H1 (cell line): ENCODE data around the gene GRIK1. TPM values are rescaled to one million over a fixed set of nuclear protein-coding genes. Genes with fewer than 3 reads are reported as not detected.

Source experiments
- CTCF ChIA-PET: fragments of 300-600 bp; sonication (Branson Sonifier 250); formaldehyde crosslinking; loops from one replicate; lab custom pipeline; 2021; ENCODE audit not compliant: partially characterized antibody; lab: Charles Lee
- POLR2A ChIA-PET: fragments of 300-600 bp; sonication (Branson Sonifier 250); formaldehyde crosslinking; loops from one replicate; lab custom pipeline; 2021; ENCODE audit warnings: inconsistent platforms; ENCODE audit not compliant: partially characterized antibody; lab: Charles Lee
- DNase-seq, 2 experiments: peaks; one replicate each; pipeline versions ENCODE4 v3.0.0 to v3.0.0-alpha.2; 2010 to 2022; ENCODE audit warnings: low spot score in 2 of 2, low read depth in 1 of 2, mixed read lengths in 1 of 2
- FAIRE-seq: peaks from 2 replicates; lab custom pipeline; 2011; peaks lifted over from hg19 to GRCh38; lab: Jason Lieb, UNC
- H2AFZ ChIP-seq: 2 replicates; pipeline ENCODE4 v1.8.1; 2012; ENCODE audit warnings: low read length, inconsistent platforms
- H2AK5ac ChIP-seq: 2 replicates; pipeline ENCODE4 v1.6.1; 2013; ENCODE audit warnings: low read depth, low read length
- H2BK120ac ChIP-seq: replicated peaks from 2 replicates; pipeline ENCODE3; 2013; ENCODE audit warnings: low read depth, low read length, inconsistent platforms
- H2BK12ac ChIP-seq: 2 replicates; pipeline ENCODE4 v1.6.1; 2013; ENCODE audit warnings: low read depth, low read length
- H2BK15ac ChIP-seq: 2 replicates; pipeline ENCODE4 v1.6.1; 2013; ENCODE audit warnings: low read length
- H2BK20ac ChIP-seq: 2 replicates; pipeline ENCODE4 v1.6.1; 2013; ENCODE audit warnings: low read length
- H2BK5ac ChIP-seq: 2 replicates; pipeline ENCODE4 v1.6.1; 2013; ENCODE audit warnings: low read depth, low read length
- H3K14ac ChIP-seq: 2 replicates; pipeline ENCODE4 v1.6.1; 2013; ENCODE audit warnings: inconsistent platforms; ENCODE audit not compliant: insufficient read length
- H3K18ac ChIP-seq: 2 replicates; pipeline ENCODE4 v1.6.1; 2013; ENCODE audit warnings: low read length; ENCODE audit errors: extremely low read depth
- H3K23ac ChIP-seq: 2 replicates; pipeline ENCODE4 v1.6.1; 2013; ENCODE audit warnings: inconsistent platforms; ENCODE audit not compliant: insufficient read length
- H3K23me2 ChIP-seq: 2 replicates; pipeline ENCODE4 v1.6.1; 2013; ENCODE audit warnings: low read depth, low read length
- H3K27ac ChIP-seq: 2 replicates; pipeline ENCODE4 v1.6.1; 2011; ENCODE audit warnings: low read depth, low read length, inconsistent platforms
- H3K27me3 ChIP-seq, 4 experiments: replicated peaks in 1 of 4; 1 replicate in 1 of 4; 2 replicates in 3 of 4; pipeline versions ENCODE4 v1.6.1 to v1.8.1; 2011 to 2013; ENCODE audit warnings: low read length in 3 of 4, mild to moderate bottlenecking in 3 of 4, inconsistent platforms in 2 of 4, mixed read lengths in 2 of 4, moderate library complexity in 1 of 4; ENCODE audit not compliant: control insufficient read depth in 3 of 4, insufficient read depth in 3 of 4; ENCODE audit errors: extremely low read depth in 1 of 4
- H3K36me3 ChIP-seq, 4 experiments: 2 replicates each; pipeline versions ENCODE4 v1.6.1 to v1.8.1; 2011 to 2013; ENCODE audit warnings: mild to moderate bottlenecking in 4 of 4, low read length in 3 of 4, moderate library complexity in 2 of 4, control low read depth in 1 of 4, inconsistent platforms in 1 of 4; ENCODE audit not compliant: insufficient read depth in 4 of 4, control insufficient read depth in 2 of 4
- H3K4ac ChIP-seq: replicated peaks from 2 replicates; pipeline ENCODE3; 2013; ENCODE audit warnings: low read length, low read depth, mixed read lengths, inconsistent platforms; ENCODE audit not compliant: insufficient read length
- H3K4me1 ChIP-seq, 4 experiments: replicated peaks in 1 of 4; 1 replicate in 1 of 4; 2 replicates in 3 of 4; pipeline versions ENCODE4 v1.6.1 to v1.8.1; 2011 to 2013; ENCODE audit warnings: low read length in 3 of 4, inconsistent platforms in 2 of 4, mixed read lengths in 1 of 4; ENCODE audit not compliant: insufficient read depth in 4 of 4, control insufficient read depth in 3 of 4
- H3K4me2 ChIP-seq, 2 experiments: 2 replicates each; pipeline versions ENCODE4 v1.6.1 to v1.8.1; 2011 to 2013; ENCODE audit warnings: low read depth in 2 of 2, low read length in 2 of 2, control low read depth in 1 of 2, inconsistent platforms in 1 of 2, mild to moderate bottlenecking in 1 of 2; ENCODE audit not compliant: insufficient read depth in 1 of 2
- H3K4me3 ChIP-seq, 4 experiments: fragments of 200-600, 300-600 bp in 1 of 4; sonication (generic), shearing (Covaris generic), sonication (Bioruptor Twin) in 1 of 4; 2 replicates each; pipeline versions ENCODE4 v1.5.1 to v1.8.1; 2011 to 2016; ENCODE audit warnings: low read length in 4 of 4, low read depth in 3 of 4, control low read depth in 2 of 4, inconsistent platforms in 2 of 4, mild to moderate bottlenecking in 2 of 4, mixed read lengths in 1 of 4, moderate library complexity in 1 of 4; ENCODE audit not compliant: insufficient read depth in 2 of 4; ENCODE audit errors: extremely low read depth in 1 of 4
- H3K56ac ChIP-seq: replicated peaks from 2 replicates; pipeline ENCODE3; 2013; ENCODE audit warnings: low read depth, mild to moderate bottlenecking, mixed read lengths, low read length, inconsistent platforms; ENCODE audit not compliant: insufficient read length
- H3K79me1 ChIP-seq: 2 replicates; pipeline ENCODE4 v1.6.1; 2013; ENCODE audit warnings: low read depth, low read length, control low read depth
- H3K79me2 ChIP-seq, 2 experiments: 2 replicates each; pipeline versions ENCODE4 v1.6.1 to v1.8.1; 2012 to 2013; ENCODE audit warnings: low read length in 2 of 2, mild to moderate bottlenecking in 2 of 2, inconsistent platforms in 1 of 2; ENCODE audit not compliant: insufficient read depth in 2 of 2, control insufficient read depth in 1 of 2
- H3K9ac ChIP-seq, 4 experiments: replicated peaks in 1 of 4; 1 replicate in 1 of 4; 2 replicates in 3 of 4; pipeline versions ENCODE4 v1.6.1 to v1.8.1; 2011 to 2013; ENCODE audit warnings: low read depth in 3 of 4, low read length in 3 of 4, control low read depth in 2 of 4, mild to moderate bottlenecking in 2 of 4, moderate library complexity in 2 of 4, inconsistent platforms in 1 of 4; ENCODE audit errors: extremely low read depth in 1 of 4
- H3K9me3 ChIP-seq, 2 experiments: 2 replicates each; pipeline versions ENCODE4 v1.6.1 to v1.8.1; 2012 to 2013; ENCODE audit warnings: mild to moderate bottlenecking in 2 of 2, moderate library complexity in 2 of 2, control low read depth in 1 of 2, inconsistent platforms in 1 of 2, low read depth in 1 of 2, low read length in 1 of 2, mixed read lengths in 1 of 2; ENCODE audit not compliant: insufficient read depth in 2 of 2
- H4K20me1 ChIP-seq, 2 experiments: replicated peaks in 1 of 2; 2 replicates each; pipeline versions ENCODE3 to v1.8.1; 2011 to 2013; ENCODE audit warnings: inconsistent platforms in 2 of 2, low read length in 2 of 2, mild to moderate bottlenecking in 1 of 2; ENCODE audit not compliant: insufficient read depth in 2 of 2, control insufficient read depth in 1 of 2
- H4K5ac ChIP-seq: 2 replicates; pipeline ENCODE4 v1.6.1; 2013; ENCODE audit warnings: low read length, low read depth, mixed read lengths, inconsistent platforms; ENCODE audit not compliant: insufficient read length
- H4K8ac ChIP-seq: 2 replicates; pipeline ENCODE4 v1.8.0; 2013; ENCODE audit warnings: mild to moderate bottlenecking, moderate library complexity, low read length, inconsistent platforms; ENCODE audit not compliant: insufficient read depth; ENCODE audit errors: extremely low read depth
- H4K91ac ChIP-seq: replicated peaks from 2 replicates; pipeline ENCODE3; 2013; ENCODE audit warnings: low read length, mixed read lengths, inconsistent platforms; ENCODE audit not compliant: insufficient read length
- ASH2L ChIP-seq: fragments of 200-600, 300-600 bp; sonication (generic); IDR thresholded peaks from one replicate; pipeline ENCODE4 v1.7.1; 2017; ENCODE audit warnings: low read length
- CEBPB ChIP-seq: IDR thresholded peaks from 2 replicates; pipeline ENCODE4 v1.6.1; 2012; ENCODE audit warnings: low read depth, low read length
- CTBP2 ChIP-seq: IDR thresholded peaks from 2 replicates; pipeline ENCODE4 v1.7.0; 2011; ENCODE audit warnings: borderline replicate concordance, mild to moderate bottlenecking, moderate library complexity, mixed read lengths, low read length; ENCODE audit not compliant: insufficient read depth, insufficient read length
- EZH2 ChIP-seq: fragments of 200-600 bp; sonication (generic); IDR thresholded peaks from 2 replicates; pipeline ENCODE4 v1.7.1; 2012; ENCODE audit warnings: low read depth, mild to moderate bottlenecking, moderate library complexity, low read length, inconsistent platforms; ENCODE audit not compliant: severe bottlenecking
- FOSL1 ChIP-seq: IDR thresholded peaks from 2 replicates; pipeline ENCODE4 v1.6.1; 2011; ENCODE audit warnings: mild to moderate bottlenecking, low read depth, low read length, moderate library complexity; ENCODE audit not compliant: insufficient read depth
- HDAC6 ChIP-seq: IDR thresholded peaks from one replicate; pipeline ENCODE4 v1.7.1; 2012; ENCODE audit warnings: low read depth, mild to moderate bottlenecking, inconsistent platforms, low read length, moderate library complexity
- RBBP5 ChIP-seq: IDR thresholded peaks from 2 replicates; pipeline ENCODE4 v1.7.1; 2012; ENCODE audit warnings: low read depth, mild to moderate bottlenecking, inconsistent platforms, low read length, moderate library complexity, borderline replicate concordance
- RNF2 ChIP-seq: fragments of 200-900, 300-1000 bp; sonication (generic); IDR thresholded peaks from 2 replicates; pipeline ENCODE4 v1.7.1; 2016; ENCODE audit warnings: borderline replicate concordance, low read depth, mild to moderate bottlenecking, antibody characterized with exemption, low read length; ENCODE audit not compliant: poor library complexity, severe bottlenecking; ENCODE audit errors: missing control alignments
- RXRA ChIP-seq: IDR thresholded peaks from 2 replicates; pipeline ENCODE4 v1.6.1; 2011; ENCODE audit warnings: low read depth, mild to moderate bottlenecking, low read length, moderate library complexity; ENCODE audit not compliant: insufficient read depth
- SP2 ChIP-seq: IDR thresholded peaks from 2 replicates; pipeline ENCODE4 v1.6.1; 2012; ENCODE audit warnings: mild to moderate bottlenecking, low read length, inconsistent platforms
- SP4 ChIP-seq: IDR thresholded peaks from 2 replicates; pipeline ENCODE4 v1.6.1; 2012; ENCODE audit warnings: low read length, inconsistent platforms
- TAF1 ChIP-seq: IDR thresholded peaks from 2 replicates; pipeline ENCODE4 v1.6.1; 2011; ENCODE audit warnings: mild to moderate bottlenecking, low read depth, low read length
- TCF12 ChIP-seq: IDR thresholded peaks from 2 replicates; pipeline ENCODE4 v1.6.1; 2011; ENCODE audit warnings: low read depth, mild to moderate bottlenecking, low read length
- TEAD4 ChIP-seq: IDR thresholded peaks from 2 replicates; pipeline ENCODE4 v1.6.1; 2012; ENCODE audit warnings: low read depth, low read length, inconsistent platforms, mixed read lengths
- WGBS, 2 experiments: shearing (Covaris generic) in 1 of 2; methylation state at CpG; one replicate each; pipeline versions ENCODE4 v1.1.6 to v1.1.7; 2013 to 2015; ENCODE audit warnings: low lambda C conversion rate in 2 of 2, mixed read lengths in 2 of 2, inconsistent platforms in 1 of 2, low coverage in 1 of 2, missing lambda C conversion rate in 1 of 2; ENCODE audit not compliant: insufficient replicate concordance in 2 of 2, insufficient coverage in 1 of 2, insufficient read length in 1 of 2; ENCODE audit errors: extremely low coverage in 1 of 2, missing lambda C conversion rate in 1 of 2; 5-methylcytosine and 5-hydroxymethylcytosine counted together
- polyA plus RNA-seq, 7 experiments: library from polyadenylated mRNA; depleted of rRNA in 3 of 7; stranded (reverse) in 5 of 7; unstranded in 2 of 7; fragments of >200 nt in 5 of 7; fragments of 200-250 nt in 2 of 7; gene quantifications; 1 replicate in 5 of 7; 2 replicates in 1 of 7; 4 replicates in 1 of 7; pipeline versions ENCODE4 v1.2.1 to v1.2.3, GENCODE V29; 2011 to 2013; ENCODE audit warnings: missing spikeins in 2 of 7, mixed read lengths in 2 of 7
- total RNA-seq: library from RNA; stranded (reverse); fragmentation: NEBNext Ultra II Directional; extraction: Animal tissue kit (Norgen Biotek cat#: 25700); gene quantifications from 2 replicates; pipeline ENCODE4 v1.2.1, GENCODE V29; 2021

Gene GRIK1
- total and polyA plus RNA-seq, 2 of the 8 experiments (the other 6 are each of a cell fraction or from before 2014, with no cell fraction given): 0.11 to 0.32 TPM

- Histone ChIP-seq H2BK15ac (no peak overlapping the region), H3K36me3 (no peaks in the 10 kb centered on the region), H4K5ac (no peak overlapping the region), H2AFZ (no peak overlapping the region), H3K4me2 (no peak overlapping the region), H2AK5ac (no peak overlapping the region), H3K4ac (no peak overlapping the region), H3K23me2 (no peaks in the 10 kb centered on the region), H3K14ac (no peak overlapping the region), H4K8ac (no peak overlapping the region), H4K20me1 (no peaks in the 10 kb centered on the region), H3K56ac (no peak overlapping the region), H3K9ac (no peak overlapping the region), H2BK20ac (no peak overlapping the region), H3K23ac (no peak overlapping the region), H3K79me1 (no peaks in the 10 kb centered on the region), H2BK12ac (no peak overlapping the region), H3K18ac (no peak overlapping the region), H4K91ac (no peak overlapping the region), H3K9me3 (peaks cover 0 to 9% of the 10 kb centered on the region in 2 experiments; a peak in 1 of 4 replicates), H3K4me3 (no peak overlapping the region), H3K27ac (no peak overlapping the region), H2BK5ac (no peak overlapping the region), H3K4me1 (no peaks in the 10 kb centered on the region), H3K79me2 (no peaks in the 10 kb centered on the region), H2BK120ac (no peak overlapping the region), H3K27me3 (no peaks in the 10 kb centered on the region)
- WGBS, 2 experiments: 91% methylated on average over 6 of the region's 6 CpGs; no CpG with 5 or more reads in 1 of the 2 experiments
- DNase-seq: no peak
- ChIA-PET POLR2A (no interaction called here), CTCF (interaction anchor here (0.6 to 2.8 kb wide), 2 partner anchors 9 to 304 kb away, joined by 3 to 9 read pairs; no protein-coding TSS in a partner anchor)
- no peak for FAIRE-seq
- TF ChIP-seq TAF1 (no peak), RXRA (no peak), FOSL1 (no peak), CTBP2 (no peak), TCF12 (no peak), HDAC6 (no peak), RNF2 (no peak), CEBPB (no peak), TEAD4 (no peak), RBBP5 (no peak), SP2 (no peak), EZH2 (no peak), ASH2L (no peak), SP4 (no peak)
These were observed 430.7 kb downstream of the GRIK1 start for GRCh38 chr21:29509121-29509520.
